Panc1 (cell line): ENCODE results near the gene SHOX. TPM values are rescaled to one million over a fixed set of nuclear protein-coding genes. Genes with fewer than 3 reads are reported as not detected.

Source experiments
- ATAC-seq: fragments of 200-7000 bp; cut with Tn5 transposase; 2 replicates; pipeline ENCODE4 v1.9.1; 2020; ENCODE audit warnings: mild to moderate bottlenecking, moderate library complexity
- BruUV-seq: library from RNA; stranded (reverse); fragments of 400-500 nt; replicated peaks from 2 replicates; lab custom pipeline; 2021; lab: Mats Ljungman, UMichigan
- CTCF ChIA-PET: fragments of 300-600 bp; sonication (Branson Sonifier 250); formaldehyde crosslinking; loops from one replicate; lab custom pipeline; 2022; ENCODE audit warnings: antibody characterized with exemption; lab: Charles Lee
- POLR2A ChIA-PET: fragments of 300-600 bp; sonication (Branson Sonifier 250); formaldehyde crosslinking; loops from one replicate; lab custom pipeline; 2022; ENCODE audit warnings: antibody characterized with exemption; lab: Charles Lee
- DNase-seq: peaks from one replicate; pipeline ENCODE4 v3.0.0-alpha.2; 2010; ENCODE audit warnings: low read depth, low spot score
- H3K27ac ChIP-seq: 2 replicates; pipeline ENCODE4 v1.5.1; 2011; ENCODE audit warnings: mild to moderate bottlenecking, low read length, inconsistent platforms
- H3K27me3 ChIP-seq: fragments of 200-500 bp; sonication (Bioruptor generic); 2 replicates; pipeline ENCODE4 v1.6.0; 2014; ENCODE audit warnings: low read length, inconsistent platforms; ENCODE audit not compliant: control insufficient read depth, insufficient read depth
- H3K36me3 ChIP-seq: fragments of 200-500 bp; sonication (Bioruptor generic); 2 replicates; pipeline ENCODE4 v1.5.1; 2014; ENCODE audit warnings: inconsistent platforms, mild to moderate bottlenecking, low read length, moderate library complexity; ENCODE audit not compliant: control insufficient read depth, insufficient read depth
- H3K4me1 ChIP-seq: 2 replicates; pipeline ENCODE4 v1.5.1; 2011; ENCODE audit warnings: inconsistent platforms, mild to moderate bottlenecking, low read length, moderate library complexity; ENCODE audit not compliant: control insufficient read depth, insufficient read depth
- H3K4me3 ChIP-seq, 2 experiments: 2 replicates each; pipeline ENCODE4 v1.5.1; 2011 to 2012; ENCODE audit warnings: low read depth in 2 of 2, low read length in 2 of 2, mild to moderate bottlenecking in 2 of 2, inconsistent platforms in 1 of 2, moderate library complexity in 1 of 2
- H3K9me3 ChIP-seq: fragments of 200-500 bp; sonication (Bioruptor generic); 2 replicates; pipeline ENCODE4 v1.5.1; 2014; ENCODE audit warnings: low read depth, mild to moderate bottlenecking, inconsistent platforms, low read length, moderate library complexity; ENCODE audit not compliant: control insufficient read depth, insufficient read depth
- POLR2AphosphoS5 ChIP-seq: IDR thresholded peaks from 2 replicates; pipeline ENCODE4 v1.6.1; 2012; ENCODE audit warnings: mild to moderate bottlenecking, low read depth, low read length, moderate library complexity
- SIN3A ChIP-seq: IDR thresholded peaks from 2 replicates; pipeline ENCODE4 v1.6.1; 2012; ENCODE audit warnings: low read depth, mild to moderate bottlenecking, low read length, moderate library complexity, borderline replicate concordance; ENCODE audit not compliant: insufficient read depth
- TCF7L2 ChIP-seq: IDR thresholded peaks from 2 replicates; pipeline ENCODE4 v1.6.1; 2011; ENCODE audit warnings: mild to moderate bottlenecking, low read depth, low read length, inconsistent platforms
- in situ Hi-C: cut with HindIII; loops from 2 replicates; pipeline ENCODE4 v1.10.0; 2016; ENCODE audit warnings: low sequenced_read_pairs, low pct_unique_long_range_greater_than_20kb
- intact Hi-C: fragments of 100-400 bp; cut with micrococcal nuclease; formaldehyde crosslinking; loops from one replicate; pipeline ENCODE4 v1.10.0; 2022; ENCODE audit not compliant: unreplicated experiment
- total RNA-seq: library from RNA; stranded (reverse); gene quantifications from one replicate; pipeline ENCODE4 v1.2.1, GENCODE V29; 2021; ENCODE audit not compliant: unreplicated experiment
- TF ChIP-seq, protein P1 (sequence below): fragments of 450-650 bp; IDR thresholded peaks from 2 replicates; pipeline ENCODE4 v1.5.1; 2017; ENCODE audit warnings: mild to moderate bottlenecking
- TF ChIP-seq, protein P2 (sequence below), 2 experiments: IDR thresholded peaks; 2 replicates each; pipeline ENCODE4 v1.6.1; 2011 to 2012; ENCODE audit warnings: low read depth in 2 of 2, control low read depth in 1 of 2, low read length in 1 of 2, mild to moderate bottlenecking in 1 of 2, moderate library complexity in 1 of 2; ENCODE audit not compliant: insufficient read depth in 1 of 2

The SHOX gene
- total RNA-seq, 1 experiment from 2014 or later: not detected

DNA sequence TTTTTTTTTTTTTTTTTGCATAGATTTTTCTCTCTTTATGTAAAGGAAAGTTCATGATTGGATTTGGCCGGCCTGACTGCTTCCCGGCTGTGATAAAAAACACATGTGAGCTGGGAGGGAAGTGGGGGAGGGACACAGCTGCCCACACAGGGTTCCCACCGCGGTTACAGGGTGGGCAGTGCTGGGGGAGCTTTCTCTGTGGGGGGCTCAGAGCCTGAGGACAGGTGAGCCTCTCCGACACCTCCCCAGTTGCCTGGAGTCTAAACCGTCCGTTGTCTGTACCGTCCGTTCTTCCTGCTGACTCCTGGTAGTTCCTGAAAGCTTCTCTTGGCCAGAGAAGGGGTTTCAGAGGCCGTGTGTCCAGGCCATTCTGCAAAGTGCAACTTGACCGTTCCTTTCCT is 21.8 kb downstream of the SHOX start:
- BruUV-seq: no TSS peak
- TF ChIP-seq SIN3A: no peak
- no peak for TF ChIP-seq TCF7L2
- TF ChIP-seq, protein P1, sequence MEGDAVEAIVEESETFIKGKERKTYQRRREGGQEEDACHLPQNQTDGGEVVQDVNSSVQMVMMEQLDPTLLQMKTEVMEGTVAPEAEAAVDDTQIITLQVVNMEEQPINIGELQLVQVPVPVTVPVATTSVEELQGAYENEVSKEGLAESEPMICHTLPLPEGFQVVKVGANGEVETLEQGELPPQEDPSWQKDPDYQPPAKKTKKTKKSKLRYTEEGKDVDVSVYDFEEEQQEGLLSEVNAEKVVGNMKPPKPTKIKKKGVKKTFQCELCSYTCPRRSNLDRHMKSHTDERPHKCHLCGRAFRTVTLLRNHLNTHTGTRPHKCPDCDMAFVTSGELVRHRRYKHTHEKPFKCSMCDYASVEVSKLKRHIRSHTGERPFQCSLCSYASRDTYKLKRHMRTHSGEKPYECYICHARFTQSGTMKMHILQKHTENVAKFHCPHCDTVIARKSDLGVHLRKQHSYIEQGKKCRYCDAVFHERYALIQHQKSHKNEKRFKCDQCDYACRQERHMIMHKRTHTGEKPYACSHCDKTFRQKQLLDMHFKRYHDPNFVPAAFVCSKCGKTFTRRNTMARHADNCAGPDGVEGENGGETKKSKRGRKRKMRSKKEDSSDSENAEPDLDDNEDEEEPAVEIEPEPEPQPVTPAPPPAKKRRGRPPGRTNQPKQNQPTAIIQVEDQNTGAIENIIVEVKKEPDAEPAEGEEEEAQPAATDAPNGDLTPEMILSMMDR: no peak
- no peak for ATAC-seq
- no peaks in the 10 kb centered on the region for H3K36me3 ChIP-seq
- ChIA-PET CTCF (no interaction called here), POLR2A (no interaction called here)
- no peaks in the 10 kb centered on the region for H3K9me3 ChIP-seq
- H3K27ac ChIP-seq: no peak overlapping the region
- no peak overlapping the region for H3K4me3 ChIP-seq
- DNase-seq: no peak
- in situ Hi-C loops (no loop called here), intact Hi-C loops (no loop called here)
- H3K4me1 ChIP-seq: no peaks in the 10 kb centered on the region
- no peaks in the 10 kb centered on the region for H3K27me3 ChIP-seq

DNA sequence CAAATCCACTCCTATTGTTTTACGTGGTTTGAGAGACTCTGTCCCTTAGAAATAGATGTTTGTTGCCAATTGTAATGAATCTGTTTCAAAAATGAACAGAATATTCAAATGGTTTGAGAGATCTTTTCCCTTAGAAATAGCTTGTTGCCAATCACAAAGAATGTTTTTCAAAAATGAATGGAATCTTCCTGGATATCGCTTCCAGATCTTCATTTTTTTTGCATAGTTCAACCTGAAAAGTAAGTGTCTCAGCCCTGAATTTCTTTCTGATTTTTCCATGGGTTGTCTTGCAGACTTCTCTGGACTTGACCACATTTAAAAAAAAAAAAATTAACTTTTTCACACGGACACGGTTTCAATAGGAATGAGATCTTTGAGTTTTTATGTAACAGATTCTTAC is 22.7 kb downstream of the SHOX start:
- in situ Hi-C loops (no loop called here), intact Hi-C loops (no loop called here)
- H3K36me3 ChIP-seq: no peaks in the 10 kb centered on the region
- H3K4me3 ChIP-seq: no peak overlapping the region
- H3K9me3 ChIP-seq: no peaks in the 10 kb centered on the region
- ChIA-PET POLR2A (no interaction called here), CTCF (no interaction called here)
- BruUV-seq: no TSS peak
- TF ChIP-seq POLR2AphosphoS5 (no peak), TCF7L2 (no peak), SIN3A (no peak)
- TF ChIP-seq, protein P2, sequence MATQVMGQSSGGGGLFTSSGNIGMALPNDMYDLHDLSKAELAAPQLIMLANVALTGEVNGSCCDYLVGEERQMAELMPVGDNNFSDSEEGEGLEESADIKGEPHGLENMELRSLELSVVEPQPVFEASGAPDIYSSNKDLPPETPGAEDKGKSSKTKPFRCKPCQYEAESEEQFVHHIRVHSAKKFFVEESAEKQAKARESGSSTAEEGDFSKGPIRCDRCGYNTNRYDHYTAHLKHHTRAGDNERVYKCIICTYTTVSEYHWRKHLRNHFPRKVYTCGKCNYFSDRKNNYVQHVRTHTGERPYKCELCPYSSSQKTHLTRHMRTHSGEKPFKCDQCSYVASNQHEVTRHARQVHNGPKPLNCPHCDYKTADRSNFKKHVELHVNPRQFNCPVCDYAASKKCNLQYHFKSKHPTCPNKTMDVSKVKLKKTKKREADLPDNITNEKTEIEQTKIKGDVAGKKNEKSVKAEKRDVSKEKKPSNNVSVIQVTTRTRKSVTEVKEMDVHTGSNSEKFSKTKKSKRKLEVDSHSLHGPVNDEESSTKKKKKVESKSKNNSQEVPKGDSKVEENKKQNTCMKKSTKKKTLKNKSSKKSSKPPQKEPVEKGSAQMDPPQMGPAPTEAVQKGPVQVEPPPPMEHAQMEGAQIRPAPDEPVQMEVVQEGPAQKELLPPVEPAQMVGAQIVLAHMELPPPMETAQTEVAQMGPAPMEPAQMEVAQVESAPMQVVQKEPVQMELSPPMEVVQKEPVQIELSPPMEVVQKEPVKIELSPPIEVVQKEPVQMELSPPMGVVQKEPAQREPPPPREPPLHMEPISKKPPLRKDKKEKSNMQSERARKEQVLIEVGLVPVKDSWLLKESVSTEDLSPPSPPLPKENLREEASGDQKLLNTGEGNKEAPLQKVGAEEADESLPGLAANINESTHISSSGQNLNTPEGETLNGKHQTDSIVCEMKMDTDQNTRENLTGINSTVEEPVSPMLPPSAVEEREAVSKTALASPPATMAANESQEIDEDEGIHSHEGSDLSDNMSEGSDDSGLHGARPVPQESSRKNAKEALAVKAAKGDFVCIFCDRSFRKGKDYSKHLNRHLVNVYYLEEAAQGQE (IDR thresholded peaks at IDR 0.05; ENCODE audit: insufficient read depth in 1 of 2, low read depth in 2 of 2, low read length in 1 of 2): no peak
- TF ChIP-seq, protein P1: no peak
- H3K27ac ChIP-seq: no peak overlapping the region
- H3K27me3 ChIP-seq: no peaks in the 10 kb centered on the region
- no peak for ATAC-seq
- no peaks in the 10 kb centered on the region for H3K4me1 ChIP-seq
- DNase-seq: no peak

DNA sequence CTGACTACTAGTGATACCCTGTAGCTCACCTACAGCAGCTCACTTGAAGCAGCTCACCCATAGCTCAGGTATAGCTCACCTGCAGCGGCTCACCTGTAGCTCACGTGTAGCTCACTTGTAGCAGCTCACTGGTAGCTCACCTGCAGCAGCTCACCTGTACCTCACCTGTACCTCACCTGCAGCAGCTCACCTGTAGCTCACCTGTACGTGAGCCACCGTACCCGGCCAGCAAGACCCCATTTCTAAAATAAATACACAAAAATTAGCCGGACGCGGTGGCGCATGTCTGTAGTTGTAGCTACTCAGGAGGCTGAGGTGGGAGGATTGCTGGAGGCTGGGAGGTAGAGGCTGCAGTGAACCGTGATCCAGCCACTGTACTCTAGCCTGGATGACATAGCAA is 30.6 kb downstream of the SHOX start:
- ChIA-PET CTCF (no interaction called here), POLR2A (no interaction called here)
- H3K27me3 ChIP-seq: no peaks in the 10 kb centered on the region
- no peaks in the 10 kb centered on the region for H3K4me1 ChIP-seq
- no TSS peak for BruUV-seq
- ATAC-seq (no peak), DNase-seq (no peak)
- H3K4me3 ChIP-seq: no peak overlapping the region
- in situ Hi-C loops (no loop called here), intact Hi-C loops (no loop called here)
- no peaks in the 10 kb centered on the region for H3K36me3 ChIP-seq
- no peak overlapping the region for H3K27ac ChIP-seq
- H3K9me3 ChIP-seq: no peaks in the 10 kb centered on the region
- TF ChIP-seq SIN3A: no peak
- no peak for TF ChIP-seq TCF7L2
- TF ChIP-seq, protein P2 (IDR thresholded peaks at IDR 0.05; ENCODE audit: insufficient read depth in 1 of 2, low read depth in 2 of 2, low read length in 1 of 2): no peak
